Spleen (tissue), 7 donors: ENCODE results near the gene CCNY.

Experiments
- POLR2A ChIP-seq, 3 donors: fragments of 450-650 bp; IDR thresholded peaks; one replicate each; pipeline ENCODE4 v1.5.1; 2017; ENCODE audit warnings: antibody characterized with exemption in 3 of 3, mild to moderate bottlenecking in 1 of 3
- POLR2AphosphoS5 ChIP-seq, 3 donors: sonication (generic); formaldehyde crosslinking; IDR thresholded peaks; one replicate each; pipeline ENCODE4 v1.5.1; 2017; ENCODE audit warnings: antibody characterized with exemption in 3 of 3
- TF ChIP-seq, protein P1 (sequence below), 11 experiments: fragments of 200-600 bp in 7 of 11; fragments of 450-650 bp in 4 of 11; sonication (generic) in 4 of 11; IDR thresholded peaks in 8 of 11; conservative IDR thresholded peaks in 3 of 11; 1 replicate in 7 of 11; 2 replicates in 4 of 11; pipeline versions ENCODE4 v1.4.0 to v1.8.0; 2016 to 2021; ENCODE audit warnings: antibody characterized with exemption in 11 of 11, inconsistent platforms in 4 of 11, mild to moderate bottlenecking in 1 of 11
- donor health status: DM: no; HTN: no; CAD: no; lungs with moderate emphysema.
- donor health status: DM: no; HTN: no; CAD: no.
- donor health status: DM: no; HTN: no; CAD: no.

DNA sequence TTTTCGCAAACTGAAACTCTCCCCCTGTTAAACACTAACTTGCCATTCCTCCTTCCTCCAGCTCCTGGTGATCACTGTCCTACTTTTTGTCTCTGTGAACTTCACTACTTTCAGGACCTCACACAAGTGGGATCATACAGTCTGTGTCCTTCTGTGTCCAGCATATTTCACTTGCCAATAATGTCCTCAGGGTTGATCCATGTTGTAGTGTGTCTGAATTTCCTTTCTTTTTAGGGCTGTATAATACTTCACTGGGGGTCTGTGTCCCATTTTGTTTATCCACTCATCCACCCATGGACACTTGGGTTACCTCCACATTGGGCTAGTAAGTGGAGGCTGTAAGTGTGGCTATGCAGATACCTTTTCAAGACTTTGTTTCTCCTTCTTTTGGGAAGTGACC lies 226.1 kb downstream of the CCNY start:
- no peak for TF ChIP-seq POLR2AphosphoS5 (IDR thresholded peaks at IDR 0.05)
- TF ChIP-seq, protein P1, sequence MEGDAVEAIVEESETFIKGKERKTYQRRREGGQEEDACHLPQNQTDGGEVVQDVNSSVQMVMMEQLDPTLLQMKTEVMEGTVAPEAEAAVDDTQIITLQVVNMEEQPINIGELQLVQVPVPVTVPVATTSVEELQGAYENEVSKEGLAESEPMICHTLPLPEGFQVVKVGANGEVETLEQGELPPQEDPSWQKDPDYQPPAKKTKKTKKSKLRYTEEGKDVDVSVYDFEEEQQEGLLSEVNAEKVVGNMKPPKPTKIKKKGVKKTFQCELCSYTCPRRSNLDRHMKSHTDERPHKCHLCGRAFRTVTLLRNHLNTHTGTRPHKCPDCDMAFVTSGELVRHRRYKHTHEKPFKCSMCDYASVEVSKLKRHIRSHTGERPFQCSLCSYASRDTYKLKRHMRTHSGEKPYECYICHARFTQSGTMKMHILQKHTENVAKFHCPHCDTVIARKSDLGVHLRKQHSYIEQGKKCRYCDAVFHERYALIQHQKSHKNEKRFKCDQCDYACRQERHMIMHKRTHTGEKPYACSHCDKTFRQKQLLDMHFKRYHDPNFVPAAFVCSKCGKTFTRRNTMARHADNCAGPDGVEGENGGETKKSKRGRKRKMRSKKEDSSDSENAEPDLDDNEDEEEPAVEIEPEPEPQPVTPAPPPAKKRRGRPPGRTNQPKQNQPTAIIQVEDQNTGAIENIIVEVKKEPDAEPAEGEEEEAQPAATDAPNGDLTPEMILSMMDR (IDR thresholded peaks at IDR 0.05 in 8 of 11, conservative IDR thresholded peaks at IDR 0.05 in 3 of 11): no peak
- TF ChIP-seq POLR2A (IDR thresholded peaks at IDR 0.05): no peak
